Tibial nerve (tissue), 3 donors: ENCODE measurements around the gene STK16.

Source experiments
- CTCF ChIP-seq, 5 experiments: fragments of 200-600 bp in 3 of 5; fragments of 450-650 bp in 2 of 5; sonication (generic) in 3 of 5; IDR thresholded peaks; one replicate each; pipeline ENCODE4 v1.5.1; 2016 to 2019; ENCODE audit warnings: antibody characterized with exemption in 5 of 5, mild to moderate bottlenecking in 3 of 5, moderate library complexity in 2 of 5
- POLR2A ChIP-seq, 2 donors: fragments of 450-650 bp; IDR thresholded peaks; one replicate each; pipeline ENCODE4 v1.6.1; 2017; ENCODE audit warnings: antibody characterized with exemption in 2 of 2, mild to moderate bottlenecking in 2 of 2, moderate library complexity in 2 of 2

- TF ChIP-seq CTCF (IDR thresholded peaks at IDR 0.05) (no peak), POLR2A (IDR thresholded peaks at IDR 0.05) (no peak)
These were observed 10.9 kb upstream of the STK16 start for GRCh38 chr2:219234331-219234730.
